DMS79 treated with DMSO at 0.1 percent for 48 hours (cell line): Measurements from ENCODE around the gene SAMHD1.
"Not testable (repeated sequence)": the region's sequence is repeated elsewhere in the genome, so short reads cannot be mapped to it uniquely, and the experiment has no call there.

Experiments used
- DNase-seq: peaks from one replicate; lab custom pipeline; 2025; lab: John Stamatoyannopoulos, UW

The SAMHD1 gene

GRCh38 chr20:36916199-36916598, 35.3 kb downstream of the SAMHD1 start:
- DNase-seq: no peak

- DNase-seq: no peak
Measured at GRCh38 chr20:36908603-36909002, 42.9 kb downstream of the SAMHD1 start.

GRCh38 chr20:36906086-36906485, 45.4 kb downstream of the SAMHD1 start:
- DNase-seq: not testable (repeated sequence)

- DNase-seq: not testable (repeated sequence)
Measured at GRCh38 chr20:36905566-36905965, 45.9 kb downstream of the SAMHD1 start.

- no peak for DNase-seq
Measured at GRCh38 chr20:36904690-36905089, 46.8 kb downstream of the SAMHD1 start.

GRCh38 chr20:36895036-36895435, 56.5 kb downstream of the SAMHD1 start:
- no peak for DNase-seq

GRCh38 chr20:36893801-36894200, 57.7 kb downstream of the SAMHD1 start:
- DNase-seq: no peak

GRCh38 chr20:36891211-36891610, 60.3 kb downstream of the SAMHD1 start:
- no peak for DNase-seq

- DNase-seq: no peak
Measured at GRCh38 chr20:36890586-36890985, 60.9 kb downstream of the SAMHD1 start.

- DNase-seq: no peak
Measured at GRCh38 chr20:36888880-36889516, 62.5 kb downstream of the SAMHD1 start.

- DNase-seq: peak; percentile 35
Measured at GRCh38 chr20:36887752-36888090, 63.8 kb downstream of the SAMHD1 start.

GRCh38 chr20:36886859-36887751, 64.4 kb downstream of the SAMHD1 start:
- peak; percentile 82 for DNase-seq

- DNase-seq: no peak
Measured at GRCh38 chr20:36885356-36885755, 66.2 kb downstream of the SAMHD1 start.

- no peak for DNase-seq
Measured at GRCh38 chr20:36883977-36884535, 67.5 kb downstream of the SAMHD1 start.

GRCh38 chr20:36881888-36882287, 69.6 kb downstream of the SAMHD1 start:
- no peak for DNase-seq

GRCh38 chr20:36881331-36881730, 70.2 kb downstream of the SAMHD1 start:
- no peak for DNase-seq

- no peak for DNase-seq
Measured at GRCh38 chr20:36880741-36881250, 70.7 kb downstream of the SAMHD1 start.

GRCh38 chr20:36878941-36879340, 72.6 kb downstream of the SAMHD1 start:
- DNase-seq: no peak

GRCh38 chr20:36876473-36876833, 75.1 kb downstream of the SAMHD1 start:
- DNase-seq: no peak

GRCh38 chr20:36875702-36876472, 75.6 kb downstream of the SAMHD1 start, which contains the start of gene TLDC2:
Gene TLDC2, plus strand, starts transcription at chr20:36876138. Its CDS starts 37 bp downstream, at chr20:36876175.
- peak; percentile 30 for DNase-seq

GRCh38 chr20:36875093-36875492, 76.4 kb downstream of the SAMHD1 start:
- DNase-seq: not testable (repeated sequence)
